Activated CD4-positive, alpha-beta T cell treated with anti-CD3 and anti-CD28 coated beads, Interleukin-2, amount 10 ng/mL, durations not matched to agents 7 days and 5 days (primary cell): ENCODE data around the gene VNN1. TPM values are rescaled to one million over a fixed set of nuclear protein-coding genes. Genes with fewer than 3 reads are reported as not detected.
"Not testable (repeated sequence)": the region's sequence is repeated elsewhere in the genome, so short reads cannot be mapped to it uniquely, and the experiment has no call there.

ENCODE experiments used
- CTCF ChIA-PET: fragments of 350-600 bp; sonication (Branson Sonifier 250); formaldehyde crosslinking; loops from one replicate; lab custom pipeline; 2021; ENCODE audit warnings: antibody characterized with exemption; lab: Charles Lee
- POLR2A ChIA-PET: fragments of 350-600 bp; sonication (Branson Sonifier 250); formaldehyde crosslinking; loops from one replicate; lab custom pipeline; 2021; ENCODE audit warnings: antibody characterized with exemption; lab: Charles Lee
- DNase-seq: peaks from one replicate; pipeline ENCODE4 v3.0.0-alpha.2; 2020
- H3K27ac Mint-ChIP-seq: one replicate; pipeline ENCODE4 v1.8.0; 2021; ENCODE audit warnings: mild to moderate bottlenecking, moderate library complexity, mixed read lengths
- H3K27me3 Mint-ChIP-seq: one replicate; pipeline ENCODE4 v1.8.0; 2021; ENCODE audit warnings: mixed read lengths
- H3K36me3 Mint-ChIP-seq: one replicate; pipeline ENCODE4 v1.8.0; 2021; ENCODE audit warnings: low read depth, mixed read lengths
- H3K4me1 Mint-ChIP-seq: one replicate; pipeline ENCODE4 v1.8.0; 2021; ENCODE audit warnings: mixed read lengths
- H3K4me3 Mint-ChIP-seq: one replicate; pipeline ENCODE4 v1.8.0; 2021; ENCODE audit warnings: mild to moderate bottlenecking, moderate library complexity, mixed read lengths
- H3K9me3 Mint-ChIP-seq: one replicate; pipeline ENCODE4 v1.8.0; 2021; ENCODE audit warnings: mixed read lengths
- total RNA-seq, 2 experiments: library from RNA; stranded (reverse); gene quantifications; one replicate each; pipeline ENCODE4 v1.2.3, GENCODE V29; 2021

VNN1 gene
- total RNA-seq, 2 experiments from 2014 or later, result not detected

DNA sequence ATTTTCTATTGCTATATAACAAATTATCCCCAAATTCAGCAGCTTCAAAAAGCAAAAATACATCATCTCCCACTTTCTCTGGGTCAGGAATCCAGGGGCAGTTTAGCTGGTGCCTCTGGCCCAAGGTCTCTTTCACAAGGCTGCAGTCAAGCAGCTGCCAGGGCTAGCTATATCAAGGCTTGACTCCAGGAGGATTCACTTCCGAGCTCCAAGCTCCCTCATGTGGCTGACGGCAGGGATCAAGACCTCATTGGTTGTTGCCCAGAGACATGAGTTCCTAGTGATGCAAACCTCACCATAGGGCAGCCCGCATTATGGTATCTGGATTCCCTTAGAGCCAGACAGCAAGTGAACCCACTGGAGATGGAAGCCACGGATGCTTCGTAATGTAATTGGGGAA, 1.3 kb upstream of the VNN1 start:
- peaks cover 10% of the 10 kb centered on the region for H3K27me3 Mint-ChIP-seq
- H3K4me3 Mint-ChIP-seq, result no peak overlapping the region
- ChIA-PET POLR2A (no interaction called here), CTCF (no interaction called here)
- H3K4me1 Mint-ChIP-seq, result no peaks in the 10 kb centered on the region
- H3K9me3 Mint-ChIP-seq, result no peaks in the 10 kb centered on the region
- H3K27ac Mint-ChIP-seq, result no peak overlapping the region
- DNase-seq, result no peak
- H3K36me3 Mint-ChIP-seq, result no peaks in the 10 kb centered on the region

DNA sequence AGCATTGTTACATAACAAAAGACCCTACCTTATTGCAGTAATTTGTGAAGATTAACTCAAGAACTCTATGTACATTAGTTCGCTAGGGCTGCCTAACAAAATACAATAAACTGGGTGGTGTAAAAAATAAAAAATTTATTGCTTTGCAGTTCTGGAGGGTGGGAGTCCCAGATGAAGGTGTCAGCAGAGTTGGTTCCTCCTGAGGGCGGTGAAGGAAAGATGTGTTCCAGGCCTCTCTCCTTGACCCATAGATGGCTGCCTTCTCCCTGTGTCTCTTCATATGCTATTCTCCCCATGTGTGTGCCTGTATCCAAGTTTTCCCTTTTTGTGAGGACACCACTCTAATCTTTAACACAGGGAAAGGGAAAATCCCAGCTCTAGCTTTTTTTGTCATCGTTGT, 305 bp upstream of the VNN1 start:
- Mint-ChIP-seq H3K4me1 (no peaks in the 10 kb centered on the region), H3K36me3 (no peaks in the 10 kb centered on the region), H3K27me3 (peaks cover 11% of the 10 kb centered on the region), H3K4me3 (no peak overlapping the region), H3K27ac (no peak overlapping the region), H3K9me3 (no peaks in the 10 kb centered on the region)
- DNase-seq, result no peak
- ChIA-PET CTCF (no interaction called here), POLR2A (no interaction called here)

DNA sequence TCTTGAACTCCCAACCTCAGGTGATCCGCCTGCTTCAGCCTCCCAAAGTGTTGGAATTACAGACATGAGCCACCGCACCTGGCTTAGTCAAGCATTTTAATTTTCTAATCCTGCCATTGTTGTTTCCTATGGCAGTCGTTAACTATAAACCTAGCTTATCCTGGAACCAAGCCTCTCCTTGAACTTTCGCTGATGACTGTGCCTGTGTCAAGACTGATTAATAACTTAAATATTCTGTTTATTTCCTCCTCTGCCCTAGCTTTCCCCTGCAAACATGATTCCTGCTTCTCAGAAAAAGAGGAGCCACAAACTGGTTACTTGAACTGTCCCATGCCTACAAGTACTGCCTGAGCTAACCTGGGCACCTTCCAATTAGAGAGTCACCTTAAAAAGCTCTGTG, 1.5 kb downstream of the VNN1 start:
- POLR2A ChIA-PET, result no interaction called here
- CTCF ChIA-PET, result interaction anchor here (1.3 kb wide), 1 partner anchor 77 kb away, joined by 3 read pairs; no protein-coding TSS in a partner anchor
- Mint-ChIP-seq H3K4me1 (no peaks in the 10 kb centered on the region), H3K36me3 (no peaks in the 10 kb centered on the region), H3K4me3 (no peak overlapping the region), H3K27ac (no peak overlapping the region), H3K9me3 (no peaks in the 10 kb centered on the region), H3K27me3 (peaks cover 19% of the 10 kb centered on the region)
- no peak for DNase-seq

DNA sequence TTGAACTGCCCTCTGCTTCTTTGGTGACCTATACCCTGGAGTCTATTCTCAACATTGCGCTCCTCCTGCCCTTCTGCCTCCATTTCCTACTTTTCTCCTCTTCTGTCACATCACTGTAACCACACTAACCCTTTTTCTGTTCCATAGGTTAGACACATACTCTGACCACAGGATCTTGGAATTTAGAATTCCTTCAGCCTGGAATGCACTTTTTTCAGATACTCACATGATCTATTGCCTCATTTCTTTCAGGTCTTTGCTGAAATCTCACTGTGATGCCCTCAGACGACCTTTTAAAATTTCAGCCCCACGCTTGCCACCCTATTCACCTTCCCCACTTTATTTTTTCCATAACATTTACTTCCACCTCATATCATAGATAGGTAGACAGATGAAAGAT, 5.1 kb downstream of the VNN1 start:
- H3K4me1 Mint-ChIP-seq, result no peaks in the 10 kb centered on the region

DNA sequence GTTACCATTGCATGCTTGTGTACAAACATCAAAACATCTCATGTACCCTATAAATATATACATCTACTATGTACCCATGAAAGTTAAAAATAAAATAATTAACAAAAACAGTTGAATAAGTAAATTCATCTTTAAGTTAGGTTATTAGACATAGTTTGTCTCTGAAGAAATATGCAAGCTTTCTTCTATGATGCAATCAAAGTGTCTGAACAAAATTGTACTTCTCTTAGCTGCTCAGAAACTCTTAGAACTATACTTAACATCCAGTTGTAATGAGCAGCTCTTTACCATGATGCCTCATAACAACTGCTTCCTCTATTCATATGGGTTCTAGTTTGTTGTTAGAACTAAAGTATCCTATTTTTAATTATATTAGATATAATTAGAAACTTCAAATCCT, 5.9 kb downstream of the VNN1 start:
- Mint-ChIP-seq H3K4me1 (no peaks in the 10 kb centered on the region), H3K9me3 (peaks cover 16% of the 10 kb centered on the region), H3K27me3 (peaks cover 39% of the 10 kb centered on the region), H3K36me3 (no peaks in the 10 kb centered on the region), H3K27ac (no peak overlapping the region), H3K4me3 (no peak overlapping the region)
- CTCF ChIA-PET, result no interaction called here
- no peak for DNase-seq
- POLR2A ChIA-PET, result no interaction called here

More for the DNA sequence above, 5.1 kb downstream of the VNN1 start:
- ChIA-PET CTCF (no interaction called here), POLR2A (no interaction called here)
- peaks cover 11% of the 10 kb centered on the region for H3K9me3 Mint-ChIP-seq
- H3K27me3 Mint-ChIP-seq, result peaks cover 36% of the 10 kb centered on the region
- DNase-seq, result no peak
- H3K4me3 Mint-ChIP-seq, result no peak overlapping the region
- H3K36me3 Mint-ChIP-seq, result no peaks in the 10 kb centered on the region
- H3K27ac Mint-ChIP-seq, result no peak overlapping the region

DNA sequence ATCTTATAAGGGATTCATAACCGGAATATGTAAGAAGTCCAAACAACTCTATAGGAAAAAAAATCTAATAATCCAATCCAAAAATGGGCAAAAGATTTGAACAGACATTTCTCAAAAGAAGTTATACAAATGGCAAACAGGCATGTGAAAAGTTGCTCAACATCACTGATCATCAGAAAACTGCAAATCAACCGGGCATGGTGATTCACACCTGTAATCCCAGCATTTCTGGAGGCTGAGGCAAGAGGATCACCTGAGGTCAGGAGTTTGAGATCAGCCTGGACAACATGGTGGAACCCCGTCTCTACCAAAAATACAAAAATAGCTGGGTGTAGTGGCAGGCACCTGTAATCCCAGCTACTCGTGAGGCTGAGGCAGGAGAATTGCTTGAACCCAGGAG, 7.1 kb downstream of the VNN1 start:
- H3K36me3 Mint-ChIP-seq, H3K27ac Mint-ChIP-seq, CTCF ChIA-PET, POLR2A ChIA-PET, H3K4me1 Mint-ChIP-seq, H3K4me3 Mint-ChIP-seq, DNase-seq: not testable (repeated sequence)
- Mint-ChIP-seq H3K27me3 (peaks cover 42% of the 10 kb centered on the region), H3K9me3 (peaks cover 16% of the 10 kb centered on the region)

DNA sequence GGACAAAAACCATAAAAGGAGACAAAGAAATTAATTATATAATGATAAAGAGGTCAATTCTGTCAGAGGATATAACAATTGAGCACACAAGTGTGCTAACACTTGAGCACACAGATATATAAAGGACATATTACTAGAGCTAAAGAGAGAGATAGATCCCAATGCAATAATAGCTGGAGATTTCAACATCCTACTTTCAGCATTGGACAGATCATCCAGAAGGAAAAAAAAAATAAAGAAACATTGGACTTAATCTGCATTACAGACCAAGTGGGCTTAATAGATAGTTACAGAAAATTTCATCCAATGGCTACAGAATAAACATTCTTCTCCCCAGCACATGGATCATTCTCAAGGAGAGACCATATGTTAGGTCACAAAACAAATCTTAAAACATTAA, 9.9 kb downstream of the VNN1 start:
- Mint-ChIP-seq H3K9me3 (peaks cover 16% of the 10 kb centered on the region), H3K4me3 (no peak overlapping the region), H3K27ac (no peak overlapping the region), H3K4me1 (no peaks in the 10 kb centered on the region), H3K36me3 (no peaks in the 10 kb centered on the region), H3K27me3 (peaks cover 47% of the 10 kb centered on the region)
- ChIA-PET CTCF (interaction anchor here (1.0 to 1.9 kb wide), 2 partner anchors 13 to 15 kb away, joined by 3 to 6 read pairs; no protein-coding TSS in a partner anchor), POLR2A (no interaction called here)
- DNase-seq, result no peak

DNA sequence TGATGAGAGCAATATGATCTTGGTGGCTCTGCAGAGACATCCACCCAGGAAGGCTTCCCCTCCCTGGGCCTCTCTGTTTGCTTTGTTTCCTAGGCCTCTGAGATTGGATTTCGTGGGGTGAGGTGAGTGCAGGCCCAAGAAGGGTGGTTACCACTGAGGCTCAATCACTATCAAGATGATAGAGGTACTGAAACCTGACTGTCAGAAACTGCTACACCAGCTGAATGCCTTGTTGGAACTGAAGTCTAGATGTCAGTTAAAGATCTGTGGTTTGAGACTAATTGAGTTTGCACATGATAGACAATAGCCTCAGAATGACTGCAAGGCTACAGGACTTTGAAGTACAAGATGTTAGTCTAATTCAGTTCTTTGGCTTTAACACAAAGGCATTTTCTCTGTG, 15.2 kb downstream of the VNN1 start:
- H3K27me3 Mint-ChIP-seq, result peaks cover 25% of the 10 kb centered on the region
- no peaks in the 10 kb centered on the region for H3K36me3 Mint-ChIP-seq
- no peak overlapping the region for H3K27ac Mint-ChIP-seq
- POLR2A ChIA-PET, result no interaction called here
- peaks cover 13% of the 10 kb centered on the region for H3K9me3 Mint-ChIP-seq
- CTCF ChIA-PET, result no interaction called here
- no peaks in the 10 kb centered on the region for H3K4me1 Mint-ChIP-seq
- no peak for DNase-seq
- H3K4me3 Mint-ChIP-seq, result no peak overlapping the region

DNA sequence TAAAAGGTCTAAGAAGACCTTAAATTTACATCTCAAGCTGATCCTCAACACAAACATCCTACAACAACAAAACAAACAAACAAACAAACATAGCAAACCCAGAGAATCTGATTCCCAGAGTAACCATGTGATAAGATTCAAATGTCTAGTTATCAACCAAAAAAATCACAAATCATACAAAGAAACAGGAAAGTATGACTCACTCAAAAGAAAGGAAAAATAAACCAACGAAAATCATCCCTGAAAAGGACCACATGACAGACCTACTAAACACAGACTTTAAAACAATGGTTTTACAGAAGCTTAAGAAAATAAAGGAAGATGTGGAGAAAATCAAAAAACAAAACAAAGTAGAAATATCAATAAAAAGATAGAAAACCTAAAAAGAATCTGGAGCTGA, 18.1 kb downstream of the VNN1 start:
- Mint-ChIP-seq H3K27me3 (peaks cover 11% of the 10 kb centered on the region), H3K4me1 (no peaks in the 10 kb centered on the region), H3K4me3 (no peak overlapping the region), H3K36me3 (no peaks in the 10 kb centered on the region), H3K27ac (no peak overlapping the region), H3K9me3 (peaks cover 9% of the 10 kb centered on the region)
- CTCF ChIA-PET, result no interaction called here
- POLR2A ChIA-PET, result no interaction called here
- no peak for DNase-seq

DNA sequence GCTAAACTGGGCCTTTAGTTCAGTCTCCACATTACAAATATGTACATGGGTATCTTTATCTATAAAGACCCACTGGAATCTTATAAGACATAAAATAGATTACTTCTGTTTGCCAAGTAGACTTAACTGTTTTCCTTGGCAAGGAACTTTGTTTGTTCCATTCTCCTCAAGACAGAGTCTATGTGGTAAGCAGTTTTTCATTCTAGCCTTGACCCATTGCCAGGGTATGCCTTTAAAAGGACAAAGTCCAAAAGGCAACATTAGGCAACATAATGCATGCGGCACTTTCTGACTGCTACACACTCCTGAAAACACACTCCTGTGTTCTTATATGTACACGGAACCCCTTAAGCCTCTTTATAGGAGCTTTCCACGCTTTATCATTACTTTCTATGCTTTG, 20.4 kb downstream of the VNN1 start:
- CTCF ChIA-PET, result no interaction called here
- Mint-ChIP-seq H3K27me3 (peaks cover 29% of the 10 kb centered on the region), H3K4me3 (no peak overlapping the region), H3K9me3 (peaks cover 9% of the 10 kb centered on the region), H3K27ac (no peak overlapping the region), H3K4me1 (no peaks in the 10 kb centered on the region), H3K36me3 (no peaks in the 10 kb centered on the region)
- POLR2A ChIA-PET, result no interaction called here
- no peak for DNase-seq

DNA sequence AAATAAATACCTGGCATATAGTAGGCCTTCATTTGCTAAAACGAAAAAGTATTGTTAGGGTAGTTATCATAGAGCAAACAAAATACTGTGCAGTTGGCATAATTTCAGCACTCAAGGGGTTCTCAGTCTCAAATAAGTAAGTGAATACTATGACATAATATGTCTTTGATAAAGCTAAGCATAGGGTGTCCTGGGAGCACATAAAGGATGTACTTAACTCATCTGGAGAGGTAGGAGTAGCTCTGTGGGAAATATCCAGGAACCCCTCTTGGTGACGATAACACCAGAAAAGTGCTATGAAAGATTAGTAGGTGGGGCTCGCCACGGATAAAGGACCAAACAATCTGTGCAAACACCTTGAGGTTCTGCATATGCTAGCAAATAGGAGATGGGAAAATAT, 23.2 kb downstream of the VNN1 start:
- H3K9me3 Mint-ChIP-seq, result peaks cover 1% of the 10 kb centered on the region
- ChIA-PET POLR2A (no interaction called here), CTCF (interaction anchor here (1.0 kb wide), 1 partner anchor 13 kb away, joined by 3 read pairs; no protein-coding TSS in a partner anchor)
- no peaks in the 10 kb centered on the region for H3K36me3 Mint-ChIP-seq
- H3K27ac Mint-ChIP-seq, result no peak overlapping the region
- H3K4me3 Mint-ChIP-seq, result no peak overlapping the region
- no peak for DNase-seq
- H3K27me3 Mint-ChIP-seq, result peaks cover 37% of the 10 kb centered on the region
- no peaks in the 10 kb centered on the region for H3K4me1 Mint-ChIP-seq

DNA sequence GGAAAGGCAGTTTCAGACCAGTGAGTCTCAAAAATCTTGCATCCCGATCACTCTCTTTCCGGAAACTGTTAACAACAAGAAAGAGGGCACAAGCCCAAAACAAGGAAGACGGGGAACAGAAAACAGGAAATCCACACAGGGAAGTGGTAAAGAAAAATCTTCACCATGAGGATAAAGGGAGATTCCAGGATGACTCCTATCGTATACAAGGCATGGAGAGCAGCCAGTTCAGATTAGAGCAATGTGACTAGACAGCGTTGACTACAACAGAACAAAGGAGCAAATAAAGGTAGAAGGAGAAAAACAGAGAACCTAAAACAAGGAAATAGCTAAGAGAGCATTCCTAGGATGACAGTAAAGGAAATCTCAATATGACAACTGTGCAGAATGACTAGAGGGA, 26.5 kb downstream of the VNN1 start:
- DNase-seq, result no peak
- Mint-ChIP-seq H3K4me1 (no peaks in the 10 kb centered on the region), H3K9me3 (no peaks in the 10 kb centered on the region), H3K27me3 (peaks cover 38% of the 10 kb centered on the region), H3K27ac (no peak overlapping the region), H3K4me3 (no peak overlapping the region), H3K36me3 (no peaks in the 10 kb centered on the region)
- ChIA-PET CTCF (no interaction called here), POLR2A (no interaction called here)

DNA sequence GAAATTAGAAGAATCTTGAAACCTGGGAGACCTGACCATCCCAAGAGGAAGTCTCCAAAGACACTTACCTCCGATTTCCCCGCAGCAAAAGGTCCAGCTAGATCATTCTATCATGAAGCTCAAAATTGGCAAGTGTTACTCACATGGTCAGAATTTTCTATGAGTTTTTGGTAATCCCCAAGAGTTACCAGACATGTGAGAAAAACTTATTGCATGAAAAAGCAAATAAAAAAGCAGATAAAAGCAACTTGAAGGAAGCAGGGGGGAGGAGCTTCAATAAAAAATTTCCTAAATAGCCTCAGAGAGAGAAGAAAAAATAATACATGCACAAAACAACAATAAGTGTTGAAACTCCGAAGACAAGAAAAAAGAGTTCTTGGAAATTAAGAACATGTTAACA, 27.3 kb downstream of the VNN1 start:
- ChIA-PET POLR2A (interaction anchor here (0.7 kb wide), 1 partner anchor 66 kb away, joined by 3 read pairs; no protein-coding TSS in a partner anchor), CTCF (no interaction called here)
- no peaks in the 10 kb centered on the region for H3K4me1 Mint-ChIP-seq
- H3K4me3 Mint-ChIP-seq, result no peak overlapping the region
- no peaks in the 10 kb centered on the region for H3K9me3 Mint-ChIP-seq
- H3K36me3 Mint-ChIP-seq, result no peaks in the 10 kb centered on the region
- peaks cover 38% of the 10 kb centered on the region for H3K27me3 Mint-ChIP-seq
- H3K27ac Mint-ChIP-seq, result no peak overlapping the region
- no peak for DNase-seq

DNA sequence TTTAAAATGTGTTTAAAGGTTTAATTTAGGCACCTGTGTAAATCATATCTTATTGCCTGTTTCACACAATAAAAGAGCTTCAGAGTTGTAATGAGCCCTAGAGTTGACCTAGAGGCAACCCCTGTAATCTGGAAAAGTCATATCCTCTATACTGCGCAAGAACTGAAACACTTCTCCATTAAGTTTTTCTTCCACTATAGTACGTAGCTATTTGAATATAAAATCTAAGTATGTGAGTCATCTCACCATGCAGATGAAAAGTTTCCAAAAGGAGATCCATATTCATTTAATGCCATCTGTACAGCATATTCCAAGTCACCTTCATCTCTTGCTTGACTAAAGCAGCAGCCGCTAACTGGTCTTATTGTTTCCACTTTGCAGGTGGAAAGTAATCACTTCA, 28.8 kb downstream of the VNN1 start:
- POLR2A ChIA-PET, result no interaction called here
- Mint-ChIP-seq H3K4me1 (no peaks in the 10 kb centered on the region), H3K36me3 (no peaks in the 10 kb centered on the region), H3K27me3 (peaks cover 32% of the 10 kb centered on the region), H3K4me3 (no peak overlapping the region), H3K27ac (no peak overlapping the region), H3K9me3 (no peaks in the 10 kb centered on the region)
- no peak for DNase-seq
- CTCF ChIA-PET, result no interaction called here
